ENCODE data around the gene MYOD1. TPM values are rescaled to one million over a fixed set of nuclear protein-coding genes. Genes with fewer than 3 reads are reported as not detected.

Gene MYOD1
- total RNA-seq, 1 experiment from 2014 or later = not detected

DNA sequence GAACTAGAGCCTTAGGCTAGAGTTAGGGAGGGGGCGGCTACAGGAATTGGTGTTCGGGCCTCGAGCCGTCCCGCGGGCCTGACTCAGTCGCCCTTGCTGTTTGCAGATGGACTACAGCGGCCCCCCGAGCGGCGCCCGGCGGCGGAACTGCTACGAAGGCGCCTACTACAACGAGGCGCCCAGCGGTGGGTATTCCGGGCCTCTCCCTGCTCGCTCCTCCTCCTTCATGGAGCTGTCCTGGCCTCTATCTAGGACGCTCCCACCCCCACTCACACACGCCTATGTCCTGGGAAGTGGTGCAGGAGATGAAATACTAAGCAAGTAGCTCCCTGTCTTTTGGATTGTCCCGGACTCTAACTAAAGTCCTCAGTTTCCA, 1.4 kb downstream of the MYOD1 start (continued):
- TF ChIP-seq, protein P1, sequence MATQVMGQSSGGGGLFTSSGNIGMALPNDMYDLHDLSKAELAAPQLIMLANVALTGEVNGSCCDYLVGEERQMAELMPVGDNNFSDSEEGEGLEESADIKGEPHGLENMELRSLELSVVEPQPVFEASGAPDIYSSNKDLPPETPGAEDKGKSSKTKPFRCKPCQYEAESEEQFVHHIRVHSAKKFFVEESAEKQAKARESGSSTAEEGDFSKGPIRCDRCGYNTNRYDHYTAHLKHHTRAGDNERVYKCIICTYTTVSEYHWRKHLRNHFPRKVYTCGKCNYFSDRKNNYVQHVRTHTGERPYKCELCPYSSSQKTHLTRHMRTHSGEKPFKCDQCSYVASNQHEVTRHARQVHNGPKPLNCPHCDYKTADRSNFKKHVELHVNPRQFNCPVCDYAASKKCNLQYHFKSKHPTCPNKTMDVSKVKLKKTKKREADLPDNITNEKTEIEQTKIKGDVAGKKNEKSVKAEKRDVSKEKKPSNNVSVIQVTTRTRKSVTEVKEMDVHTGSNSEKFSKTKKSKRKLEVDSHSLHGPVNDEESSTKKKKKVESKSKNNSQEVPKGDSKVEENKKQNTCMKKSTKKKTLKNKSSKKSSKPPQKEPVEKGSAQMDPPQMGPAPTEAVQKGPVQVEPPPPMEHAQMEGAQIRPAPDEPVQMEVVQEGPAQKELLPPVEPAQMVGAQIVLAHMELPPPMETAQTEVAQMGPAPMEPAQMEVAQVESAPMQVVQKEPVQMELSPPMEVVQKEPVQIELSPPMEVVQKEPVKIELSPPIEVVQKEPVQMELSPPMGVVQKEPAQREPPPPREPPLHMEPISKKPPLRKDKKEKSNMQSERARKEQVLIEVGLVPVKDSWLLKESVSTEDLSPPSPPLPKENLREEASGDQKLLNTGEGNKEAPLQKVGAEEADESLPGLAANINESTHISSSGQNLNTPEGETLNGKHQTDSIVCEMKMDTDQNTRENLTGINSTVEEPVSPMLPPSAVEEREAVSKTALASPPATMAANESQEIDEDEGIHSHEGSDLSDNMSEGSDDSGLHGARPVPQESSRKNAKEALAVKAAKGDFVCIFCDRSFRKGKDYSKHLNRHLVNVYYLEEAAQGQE (IDR thresholded peaks at IDR 0.05; ENCODE audit: low read depth) = no peak
- TF ChIP-seq ZNF274 (IDR thresholded peaks at IDR 0.05; ENCODE audit: low read depth, low read length) (no peak), SRF (IDR thresholded peaks at IDR 0.05; ENCODE audit: low read depth) (no peak), SP1 (IDR thresholded peaks at IDR 0.05; ENCODE audit: low read depth) (no peak), CBX3 (IDR thresholded peaks at IDR 0.05; ENCODE audit: low read depth) (no peak), FOSL1 (IDR thresholded peaks at IDR 0.05; ENCODE audit: low read depth) (no peak)
- TF ChIP-seq, protein P2, sequence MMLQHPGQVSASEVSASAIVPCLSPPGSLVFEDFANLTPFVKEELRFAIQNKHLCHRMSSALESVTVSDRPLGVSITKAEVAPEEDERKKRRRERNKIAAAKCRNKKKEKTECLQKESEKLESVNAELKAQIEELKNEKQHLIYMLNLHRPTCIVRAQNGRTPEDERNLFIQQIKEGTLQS (IDR thresholded peaks at IDR 0.05) = no peak

DNA sequence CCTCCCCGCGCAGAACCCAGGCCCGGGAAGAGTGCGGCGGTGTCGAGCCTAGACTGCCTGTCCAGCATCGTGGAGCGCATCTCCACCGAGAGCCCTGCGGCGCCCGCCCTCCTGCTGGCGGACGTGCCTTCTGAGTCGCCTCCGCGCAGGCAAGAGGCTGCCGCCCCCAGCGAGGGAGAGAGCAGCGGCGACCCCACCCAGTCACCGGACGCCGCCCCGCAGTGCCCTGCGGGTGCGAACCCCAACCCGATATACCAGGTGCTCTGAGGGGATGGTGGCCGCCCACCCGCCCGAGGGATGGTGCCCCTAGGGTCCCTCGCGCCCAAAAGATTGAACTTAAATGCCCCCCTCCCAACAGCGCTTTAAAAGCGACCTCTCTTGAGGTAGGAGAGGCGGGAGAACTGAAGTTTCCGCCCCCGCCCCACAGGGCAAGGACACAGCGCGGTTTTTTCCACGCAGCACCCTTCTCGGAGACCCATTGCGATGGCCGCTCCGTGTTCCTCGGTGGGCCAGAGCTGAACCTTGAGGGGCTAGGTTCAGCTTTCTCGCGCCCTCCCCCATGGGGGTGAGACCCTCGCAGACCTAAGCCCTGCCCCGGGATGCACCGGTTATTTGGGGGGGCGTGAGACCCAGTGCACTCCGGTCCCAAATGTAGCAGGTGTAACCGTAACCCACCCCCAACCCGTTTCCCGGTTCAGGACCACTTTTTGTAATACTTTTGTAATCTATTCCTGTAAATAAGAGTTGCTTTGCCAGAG, 2.0 kb downstream of the MYOD1 start:
- Histone ChIP-seq H3K9ac (ENCODE audit: low read length) (no peak overlapping the region), H3K27ac (ENCODE audit: low read depth, low read length) (no peak overlapping the region), H3K9me2 (ENCODE audit: insufficient read depth) (no peaks in the 10 kb centered on the region), H3K4me2 (ENCODE audit: low read length) (peak overlapping the region; percentile 61), H3K4me3 (replicated peaks in 1 of 2; ENCODE audit: low read depth in 1 of 2, low read length in 2 of 2) (no peak overlapping the region), H4K20me1 (ENCODE audit: insufficient read depth) (no peaks in the 10 kb centered on the region), H3K36me3 (ENCODE audit: control insufficient read depth in 1 of 2, insufficient read depth in 2 of 2, low read length in 2 of 2) (no peaks in the 10 kb centered on the region), H3K79me2 (ENCODE audit: insufficient read depth, low read length) (no peaks in the 10 kb centered on the region), H2AFZ (ENCODE audit: low read depth, low read length, poor library complexity, severe bottlenecking) (peak overlapping the region; percentile 76), H3K27me3 (ENCODE audit: insufficient read depth, low read length) (peaks cover 13% of the 10 kb centered on the region; the same call in 1 of the 2 replicates), H3K4me1 (ENCODE audit: control insufficient read depth in 1 of 2, insufficient read depth in 2 of 2, low read length in 2 of 2) (peaks cover 2 to 10% of the 10 kb centered on the region in 2 experiments; a peak in 3 of 4 replicates), H3K9me3 (ENCODE audit: control insufficient read depth in 1 of 2, insufficient read depth in 1 of 2, low read depth in 1 of 2, low read length in 2 of 2) (no peaks in the 10 kb centered on the region)
- ChIA-PET POLR2A (interaction anchor here (1.2 kb wide), 1 partner anchor 9 kb away, joined by 4 read pairs; no protein-coding TSS in a partner anchor), CTCF (interaction anchor here (1.0 to 3.4 kb wide), 4 partner anchors 10 to 257 kb away, joined by 3 to 18 read pairs (median 8); no protein-coding TSS in a partner anchor), RAD21 (ENCODE audit: low non-redundant PET in 1 of 2, low total read pairs in 2 of 2, uncharacterized antibody in 2 of 2, unreplicated experiment in 2 of 2) (interaction anchor here in 1 of 2 experiments (1.1 kb wide), 1 partner anchor 10 kb away, joined by 5 read pairs; no protein-coding TSS in a partner anchor)
- DNase-seq (ENCODE audit: low read depth, low spot score) (no peak), ATAC-seq (no peak)
- BruUV-seq (replicated peaks) = no TSS peak
- intact Hi-C loops (cut with micrococcal nuclease) = no loop called here
- TF ChIP-seq, protein P2 (IDR thresholded peaks at IDR 0.05) = no peak
- TF ChIP-seq POLR2A (IDR thresholded peaks at IDR 0.05; ENCODE audit: borderline replicate concordance, extremely low read depth, insufficient read depth, insufficient read length) = no peak
- TF ChIP-seq, protein P3, sequence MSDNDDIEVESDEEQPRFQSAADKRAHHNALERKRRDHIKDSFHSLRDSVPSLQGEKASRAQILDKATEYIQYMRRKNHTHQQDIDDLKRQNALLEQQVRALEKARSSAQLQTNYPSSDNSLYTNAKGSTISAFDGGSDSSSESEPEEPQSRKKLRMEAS (IDR thresholded peaks at IDR 0.05) = no peak
- TF ChIP-seq ELF1 (IDR thresholded peaks at IDR 0.05; ENCODE audit: borderline replicate concordance, low read depth) = no peak
- no peak for TF ChIP-seq EZH2phosphoT487 (IDR thresholded peaks at IDR 0.05; ENCODE audit: borderline replicate concordance)
- TF ChIP-seq CEBPB (IDR thresholded peaks at IDR 0.05; ENCODE audit: low read depth) = no peak
- TF ChIP-seq JUND (IDR thresholded peaks at IDR 0.05) = no peak
- TF ChIP-seq ZFX (IDR thresholded peaks at IDR 0.05) = no peak
- no peak for TF ChIP-seq SIN3A (IDR thresholded peaks at IDR 0.05; ENCODE audit: low read depth)
- TF ChIP-seq CBX3 (IDR thresholded peaks at IDR 0.05; ENCODE audit: low read depth) = no peak
- TF ChIP-seq, protein P1 (IDR thresholded peaks at IDR 0.05; ENCODE audit: low read depth) = no peak
- no peak for TF ChIP-seq TCF7L2 (IDR thresholded peaks at IDR 0.05; ENCODE audit: borderline replicate concordance, extremely low read depth, insufficient read depth, insufficient read length)
- TF ChIP-seq SP1 (IDR thresholded peaks at IDR 0.05; ENCODE audit: low read depth) = no peak
- TF ChIP-seq RAD21 (IDR thresholded peaks at IDR 0.05; ENCODE audit: low read depth) = no peak
